Stomach smooth muscle (tissue), 2 donors: ENCODE data around the gene RUNX1.

Experiments
- H3K27ac ChIP-seq: one replicate; pipeline ENCODE4 v1.7.0; 2013; ENCODE audit warnings: mild to moderate bottlenecking, low read length, inconsistent platforms
- H3K27me3 ChIP-seq, 2 donors: one replicate each; pipeline ENCODE4 v1.7.0; 2013; ENCODE audit warnings: low read length in 2 of 2; ENCODE audit not compliant: insufficient read depth in 2 of 2, control insufficient read depth in 1 of 2
- H3K36me3 ChIP-seq, 2 donors: one replicate each; pipeline ENCODE4 v1.7.0; 2013; ENCODE audit warnings: low read length in 2 of 2; ENCODE audit not compliant: control insufficient read depth in 2 of 2, insufficient read depth in 2 of 2
- H3K4me1 ChIP-seq: one replicate; pipeline ENCODE4 v1.7.0; 2013; ENCODE audit warnings: low read length; ENCODE audit not compliant: control insufficient read depth, insufficient read depth
- H3K4me3 ChIP-seq, 2 donors: one replicate each; pipeline ENCODE4 v1.7.0; 2013; ENCODE audit warnings: low read length in 2 of 2
- H3K9ac ChIP-seq, 2 donors: one replicate each; pipeline ENCODE4 v1.7.0; 2013; ENCODE audit warnings: low read length in 2 of 2, mild to moderate bottlenecking in 1 of 2
- H3K9me3 ChIP-seq, 2 donors: one replicate each; pipeline ENCODE4 v1.7.0; 2013; ENCODE audit warnings: low read length in 2 of 2; ENCODE audit not compliant: control insufficient read depth in 2 of 2
- donor health status: healthy.
- donor health status: Pancreatic carcinoma.

RUNX1 gene

DNA sequence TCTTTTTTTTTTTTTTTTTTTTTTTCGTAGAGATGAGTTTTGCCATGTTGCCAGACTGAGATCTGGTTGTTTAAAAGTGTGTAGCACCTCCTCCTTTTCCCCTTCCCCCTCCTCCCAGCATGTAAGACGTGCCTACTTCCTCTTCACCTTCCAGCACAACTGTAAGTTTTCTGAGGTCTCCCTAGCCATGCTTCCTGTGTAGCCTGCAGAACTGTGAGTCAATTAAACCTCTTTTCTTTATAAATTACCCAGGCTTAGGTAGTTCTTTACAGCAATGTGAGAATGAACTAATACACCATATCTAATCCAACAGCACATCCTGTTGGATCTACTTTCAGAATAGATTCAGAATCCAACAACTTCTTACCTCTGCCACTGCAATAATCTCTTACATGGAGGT is 269.2 kb downstream of the RUNX1 start:
- Histone ChIP-seq H3K9ac (no peak overlapping the region), H3K9me3 (no peaks in the 10 kb centered on the region), H3K4me1 (no peaks in the 10 kb centered on the region), H3K36me3 (no peaks in the 10 kb centered on the region), H3K27ac (no peak overlapping the region), H3K27me3 (peaks cover 0 to 2% of the 10 kb centered on the region in 2 donors), H3K4me3 (no peak overlapping the region)

DNA sequence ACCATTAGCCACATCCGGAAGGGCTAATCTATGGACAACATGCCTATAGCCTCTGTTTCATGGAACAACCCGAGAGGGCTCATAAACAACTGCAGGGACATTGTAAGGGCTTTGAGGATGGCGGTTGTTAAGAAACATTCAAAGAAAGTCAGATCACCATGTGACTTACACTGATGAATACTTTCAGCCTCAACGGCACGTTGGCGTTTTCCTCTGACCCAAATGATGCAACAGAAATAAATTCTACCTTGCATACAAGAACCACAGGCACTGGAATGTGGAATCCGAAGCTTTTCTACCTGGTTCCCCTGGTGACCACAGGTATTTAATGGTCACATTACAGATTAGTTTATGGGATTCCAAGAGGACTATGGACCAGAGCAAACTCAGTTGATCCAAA is 273.3 kb downstream of the RUNX1 start:
- Histone ChIP-seq H3K9ac (no peak overlapping the region), H3K27ac (no peak overlapping the region), H3K36me3 (no peaks in the 10 kb centered on the region), H3K4me1 (no peaks in the 10 kb centered on the region), H3K9me3 (no peaks in the 10 kb centered on the region), H3K4me3 (no peak overlapping the region), H3K27me3 (peaks cover 0 to 2% of the 10 kb centered on the region in 2 donors)

DNA sequence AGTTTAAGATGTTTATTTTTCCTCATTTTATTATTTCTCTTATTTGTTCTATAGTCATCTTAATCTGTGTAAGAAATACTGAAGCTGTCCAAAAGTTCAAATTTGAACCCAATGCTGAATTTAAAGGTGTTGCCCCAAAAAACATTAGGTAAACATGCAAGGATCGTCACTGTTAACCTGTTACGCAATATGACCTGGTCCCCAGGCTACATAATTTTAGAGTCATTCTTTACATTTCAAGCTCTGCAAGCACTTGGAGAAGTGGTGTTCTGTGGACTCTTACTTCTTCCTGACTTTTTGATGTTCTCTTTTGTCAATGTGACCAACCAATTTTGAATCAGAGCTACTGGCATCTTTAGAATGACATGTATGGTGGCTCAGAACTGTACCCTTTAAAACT is 274.4 kb downstream of the RUNX1 start:
- no peaks in the 10 kb centered on the region for H3K36me3 ChIP-seq
- no peak overlapping the region for H3K4me3 ChIP-seq
- H3K9me3 ChIP-seq: no peaks in the 10 kb centered on the region
- H3K4me1 ChIP-seq: no peaks in the 10 kb centered on the region
- no peak overlapping the region for H3K9ac ChIP-seq
- H3K27me3 ChIP-seq: peaks cover 0 to 2% of the 10 kb centered on the region in 2 donors
- no peak overlapping the region for H3K27ac ChIP-seq

DNA sequence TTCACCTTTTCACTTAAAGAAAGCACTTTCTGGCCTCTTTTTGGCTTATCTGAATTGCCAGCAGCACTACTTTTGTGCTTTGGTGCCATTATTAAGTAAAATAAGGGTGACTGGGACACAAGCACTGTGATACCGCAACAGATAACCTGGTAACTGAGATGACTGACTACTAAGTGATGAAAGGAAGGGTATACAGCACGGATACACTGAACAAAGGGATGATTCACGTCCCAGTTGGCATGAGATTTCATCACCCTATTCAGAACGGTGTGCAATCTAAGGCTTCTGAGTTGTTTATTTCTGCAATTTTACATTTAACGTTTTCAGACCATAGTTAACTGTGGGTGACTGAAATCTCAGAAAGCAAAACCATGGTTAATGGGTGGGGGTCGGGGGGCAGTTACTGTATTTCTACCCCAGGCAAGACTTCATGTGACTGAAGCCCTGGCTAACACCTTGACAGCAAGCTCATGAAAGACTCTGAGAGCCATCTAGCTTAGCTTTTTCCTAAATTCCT is 277.5 kb downstream of the RUNX1 start:
- no peaks in the 10 kb centered on the region for H3K27me3 ChIP-seq
- H3K4me3 ChIP-seq: no peak overlapping the region
- H3K27ac ChIP-seq: no peak overlapping the region
- no peaks in the 10 kb centered on the region for H3K36me3 ChIP-seq
- H3K9me3 ChIP-seq: no peaks in the 10 kb centered on the region
- no peaks in the 10 kb centered on the region for H3K4me1 ChIP-seq
- H3K9ac ChIP-seq: no peak overlapping the region

DNA sequence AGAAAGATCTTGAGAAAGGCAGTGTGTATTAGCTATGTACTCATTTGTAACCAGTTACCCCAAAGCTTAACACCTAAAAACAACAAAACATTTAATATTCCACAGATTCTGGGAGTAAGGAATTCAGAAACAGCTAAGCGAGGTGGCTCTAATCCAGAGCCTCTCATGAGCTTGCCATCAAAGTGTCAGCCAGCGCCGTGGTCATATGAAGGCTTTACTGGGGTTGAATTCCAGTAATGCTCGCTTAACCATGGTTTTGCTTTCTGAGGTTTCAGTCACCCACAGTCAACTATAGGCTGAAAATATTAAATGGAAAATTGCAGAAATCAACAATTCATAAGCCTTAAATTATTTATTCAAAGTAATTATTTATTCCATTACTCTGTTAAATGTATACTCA is 278.5 kb downstream of the RUNX1 start:
- Histone ChIP-seq H3K9me3 (no peaks in the 10 kb centered on the region), H3K4me1 (no peaks in the 10 kb centered on the region), H3K27ac (no peak overlapping the region), H3K9ac (no peak overlapping the region), H3K27me3 (no peaks in the 10 kb centered on the region), H3K4me3 (no peak overlapping the region), H3K36me3 (no peaks in the 10 kb centered on the region)

DNA sequence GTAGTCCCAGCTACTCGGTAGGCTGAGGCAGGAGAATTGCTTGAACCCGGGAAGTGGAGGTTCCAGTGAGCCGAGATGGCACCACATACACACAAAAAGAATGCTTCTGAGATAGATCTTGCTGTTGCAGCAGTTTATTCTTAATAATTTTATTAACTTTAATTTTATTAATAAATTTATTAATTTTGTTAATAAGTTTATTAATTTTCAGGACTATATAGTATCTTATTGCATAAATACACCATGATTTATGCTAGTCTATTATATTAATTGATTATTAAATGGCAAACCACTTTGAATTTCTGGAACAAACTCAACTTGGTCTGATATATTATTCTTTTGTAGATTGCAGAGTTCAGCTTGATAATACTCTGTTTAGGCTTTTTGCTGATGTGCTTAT is 280.8 kb downstream of the RUNX1 start:
- H3K9me3 ChIP-seq: no peaks in the 10 kb centered on the region
- no peak overlapping the region for H3K9ac ChIP-seq
- no peaks in the 10 kb centered on the region for H3K36me3 ChIP-seq
- H3K27me3 ChIP-seq: no peaks in the 10 kb centered on the region
- H3K4me1 ChIP-seq: no peaks in the 10 kb centered on the region
- no peak overlapping the region for H3K4me3 ChIP-seq
- H3K27ac ChIP-seq: no peak overlapping the region

DNA sequence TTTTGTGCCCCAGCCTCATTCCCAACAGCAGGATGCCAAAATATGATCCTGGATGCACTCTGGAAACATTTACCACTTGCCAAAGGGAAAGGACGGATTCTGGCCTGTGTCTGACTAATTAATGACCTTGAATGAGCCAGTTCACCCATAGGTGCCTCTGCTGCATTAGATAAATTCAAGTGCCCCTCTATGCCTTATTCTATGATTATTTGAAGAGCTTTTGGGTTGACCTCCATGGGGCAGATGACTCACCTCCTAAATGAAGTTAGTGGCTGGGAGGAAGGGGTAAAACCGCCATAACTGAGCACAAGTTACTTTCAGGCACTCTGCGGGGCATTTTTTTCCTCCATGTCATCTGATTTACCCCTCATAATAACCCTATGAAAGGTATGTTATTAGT is 282.2 kb downstream of the RUNX1 start:
- no peak overlapping the region for H3K9ac ChIP-seq
- no peaks in the 10 kb centered on the region for H3K36me3 ChIP-seq
- H3K4me1 ChIP-seq: no peaks in the 10 kb centered on the region
- H3K4me3 ChIP-seq: no peak overlapping the region
- H3K27me3 ChIP-seq: no peaks in the 10 kb centered on the region
- H3K9me3 ChIP-seq: no peaks in the 10 kb centered on the region
- no peak overlapping the region for H3K27ac ChIP-seq

DNA sequence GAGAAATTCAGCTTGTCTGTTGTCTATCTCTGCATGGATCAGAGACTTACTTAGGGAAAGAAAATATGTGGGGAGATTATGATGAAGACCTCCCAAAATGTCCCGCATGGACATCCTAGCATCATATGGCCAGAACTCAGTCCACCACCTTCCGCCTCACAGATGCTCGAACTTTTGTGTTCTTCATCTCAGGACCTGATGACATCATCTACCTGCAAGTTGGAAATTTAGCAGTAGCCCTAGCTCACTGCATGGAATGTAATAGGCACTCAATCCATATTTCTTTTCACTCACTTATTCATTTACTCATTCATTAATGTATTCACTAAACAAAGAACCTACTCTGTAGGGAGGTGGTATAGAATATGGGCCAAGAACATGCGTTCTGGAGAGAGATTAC is 283.5 kb downstream of the RUNX1 start:
- Histone ChIP-seq H3K36me3 (no peaks in the 10 kb centered on the region), H3K27ac (no peak overlapping the region), H3K9me3 (no peaks in the 10 kb centered on the region), H3K4me1 (no peaks in the 10 kb centered on the region), H3K27me3 (no peaks in the 10 kb centered on the region), H3K9ac (no peak overlapping the region), H3K4me3 (no peak overlapping the region)

DNA sequence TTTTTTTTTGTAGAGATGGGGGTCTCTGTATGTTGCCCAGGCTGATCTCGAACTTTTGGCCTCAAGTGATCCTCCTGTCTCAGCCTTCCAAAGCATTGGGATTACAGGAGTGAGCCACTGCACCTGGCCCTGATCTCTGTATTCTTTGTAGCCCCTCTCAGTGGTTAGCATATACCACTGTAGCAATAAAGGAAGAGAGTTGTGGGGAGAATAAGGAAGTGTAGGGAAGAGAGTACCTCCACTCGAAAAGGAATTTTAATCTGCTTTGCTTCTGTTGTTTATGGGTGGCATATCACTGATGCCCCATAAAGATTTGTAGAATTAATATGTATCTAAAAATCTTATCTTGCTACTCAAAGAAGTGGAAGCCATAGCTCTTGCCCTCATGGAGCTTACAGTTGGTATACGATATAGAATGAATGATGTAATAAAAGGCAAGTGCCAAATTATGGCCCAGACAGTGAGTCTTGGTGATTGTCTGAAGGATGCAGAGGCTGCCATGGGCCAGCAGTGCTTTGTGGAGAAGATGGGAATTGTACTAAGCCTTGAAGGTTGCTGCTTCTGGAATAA is 284.3 kb downstream of the RUNX1 start:
- H3K9me3 ChIP-seq: no peaks in the 10 kb centered on the region
- no peaks in the 10 kb centered on the region for H3K27me3 ChIP-seq
- no peaks in the 10 kb centered on the region for H3K4me1 ChIP-seq
- no peak overlapping the region for H3K9ac ChIP-seq
- no peaks in the 10 kb centered on the region for H3K36me3 ChIP-seq
- no peak overlapping the region for H3K4me3 ChIP-seq
- H3K27ac ChIP-seq: no peak overlapping the region

DNA sequence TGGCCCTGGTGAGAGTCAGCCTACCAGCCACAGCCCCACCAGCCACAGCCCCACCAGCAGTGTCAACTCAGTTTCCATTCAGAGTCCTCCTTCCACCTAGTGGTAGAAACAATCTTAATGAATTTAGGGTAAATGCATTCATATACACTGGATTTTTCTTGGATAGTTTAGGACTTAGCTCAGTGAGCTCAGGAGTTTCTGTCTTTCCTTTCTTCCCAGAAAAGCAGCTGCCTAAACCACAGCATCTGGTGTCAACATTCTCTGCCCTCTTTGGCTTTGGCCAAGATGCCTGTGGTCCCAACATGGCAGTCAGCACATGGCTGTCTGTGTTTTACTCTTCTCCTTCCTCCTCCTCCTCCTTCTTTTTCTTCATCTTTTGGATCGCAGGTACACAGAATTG is 286.3 kb downstream of the RUNX1 start:
- no peak overlapping the region for H3K4me3 ChIP-seq
- H3K27ac ChIP-seq: no peak overlapping the region
- no peaks in the 10 kb centered on the region for H3K27me3 ChIP-seq
- H3K9ac ChIP-seq: no peak overlapping the region
- H3K4me1 ChIP-seq: no peaks in the 10 kb centered on the region
- H3K36me3 ChIP-seq: no peaks in the 10 kb centered on the region
- no peaks in the 10 kb centered on the region for H3K9me3 ChIP-seq

DNA sequence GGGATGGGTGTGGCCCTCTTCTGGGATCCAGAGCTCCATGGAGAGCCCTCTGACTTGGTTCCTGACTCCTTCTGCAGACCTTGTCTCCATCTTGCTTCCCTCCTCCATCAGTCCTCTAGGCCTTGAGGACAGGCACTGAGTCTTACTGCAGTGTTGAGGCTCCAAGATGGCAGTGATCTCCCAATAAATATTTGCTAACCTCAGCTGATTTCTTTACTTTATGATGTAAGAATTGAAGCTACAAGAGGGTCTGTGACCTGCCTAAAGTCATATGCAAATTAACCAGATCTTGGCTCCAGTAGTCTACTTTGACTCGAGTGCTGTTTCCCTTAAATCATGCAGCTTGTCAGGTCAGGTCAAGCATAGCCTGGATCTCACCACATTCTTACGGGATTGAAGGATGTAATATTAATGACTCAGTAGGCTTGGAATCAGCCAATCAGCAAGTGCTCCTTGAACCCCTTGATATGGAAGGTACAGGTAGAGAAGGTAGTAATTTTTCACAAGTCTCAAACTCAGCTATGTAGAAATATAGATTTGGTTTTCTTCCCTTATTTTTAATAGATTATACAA is 287.3 kb downstream of the RUNX1 start:
- Histone ChIP-seq H3K27ac (no peak overlapping the region), H3K9me3 (no peaks in the 10 kb centered on the region), H3K4me1 (no peaks in the 10 kb centered on the region), H3K27me3 (no peaks in the 10 kb centered on the region), H3K4me3 (no peak overlapping the region), H3K9ac (no peak overlapping the region), H3K36me3 (no peaks in the 10 kb centered on the region)
